AG09309 (cell line): ENCODE data around the gene CST9.
"Not testable (repeated sequence)": the region's sequence is repeated elsewhere in the genome, so short reads cannot be mapped to it uniquely, and the experiment has no call there.

Experiments
- DNase-seq: peaks from one replicate; pipeline ENCODE4 v3.0.0-alpha.2; 2010; ENCODE audit warnings: low read depth
- H3K4me3 ChIP-seq: 2 replicates; pipeline ENCODE4 v1.5.1; 2011; ENCODE audit warnings: mild to moderate bottlenecking, low read depth, low read length, moderate library complexity; ENCODE audit not compliant: control insufficient read depth
- CTCF ChIP-seq: IDR thresholded peaks from 2 replicates; pipeline ENCODE4 v1.5.1; 2011; ENCODE audit warnings: mild to moderate bottlenecking, low read depth, low read length, inconsistent platforms; ENCODE audit not compliant: insufficient read depth, control insufficient read depth; ENCODE audit errors: missing control alignments

The CST9 gene

GRCh38 chr20:23623666-23624323, 18.1 kb upstream of the CST9 start:
- no peak overlapping the region for H3K4me3 ChIP-seq
- TF ChIP-seq CTCF: no peak
- no peak for DNase-seq

- DNase-seq: peak; percentile 57
- TF ChIP-seq CTCF: no peak
- H3K4me3 ChIP-seq: peak overlapping the region; percentile 30
Observed at GRCh38 chr20:23622839-23623343, 17.2 kb upstream of the CST9 start.

- DNase-seq, H3K4me3 ChIP-seq: not testable (repeated sequence)
Observed at GRCh38 chr20:23622401-23622800, 16.7 kb upstream of the CST9 start.

GRCh38 chr20:23620670-23621386, 15.1 kb upstream of the CST9 start:
- not testable (repeated sequence) for DNase-seq, H3K4me3 ChIP-seq

- no peak for DNase-seq
- TF ChIP-seq CTCF: no peak
- no peak overlapping the region for H3K4me3 ChIP-seq
Observed at GRCh38 chr20:23614163-23614562, 8.4 kb upstream of the CST9 start.

GRCh38 chr20:23613676-23614075, 8.0 kb upstream of the CST9 start:
- no peak for DNase-seq
- TF ChIP-seq CTCF: no peak
- H3K4me3 ChIP-seq: no peak overlapping the region

- no peak for TF ChIP-seq CTCF
- H3K4me3 ChIP-seq: no peak overlapping the region
- DNase-seq: no peak
Observed at GRCh38 chr20:23612396-23612795, 6.7 kb upstream of the CST9 start.
